Fibroblast of lung (primary cell): Measurements from ENCODE around the gene MAN2B2. TPM values are rescaled to one million over a fixed set of nuclear protein-coding genes. Genes with fewer than 3 reads are reported as not detected.

Experiments
- DNase-seq, 2 donors: peaks; one replicate each; pipeline versions ENCODE4 v3.0.0 to v3.0.0-alpha.2; 2010; ENCODE audit warnings: low read depth in 2 of 2
- H2AFZ ChIP-seq: 2 replicates; pipeline ENCODE4 v1.5.1; 2012; ENCODE audit warnings: low read length, control low read depth, inconsistent platforms
- H3K27ac ChIP-seq: 2 replicates; pipeline ENCODE4 v1.5.1; 2011; ENCODE audit warnings: low read length, control low read depth; ENCODE audit not compliant: insufficient read depth
- H3K27me3 ChIP-seq: 2 replicates; pipeline ENCODE4 v1.5.1; 2011; ENCODE audit warnings: mild to moderate bottlenecking, low read length; ENCODE audit not compliant: control insufficient read depth, insufficient read depth
- H3K36me3 ChIP-seq: 2 replicates; pipeline ENCODE4 v1.5.1; 2011; ENCODE audit warnings: low read length; ENCODE audit not compliant: control insufficient read depth, insufficient read depth
- H3K4me1 ChIP-seq: 2 replicates; pipeline ENCODE4 v1.5.1; 2011; ENCODE audit warnings: low read length; ENCODE audit not compliant: control insufficient read depth, insufficient read depth; ENCODE audit errors: extremely low read depth
- H3K4me2 ChIP-seq: 2 replicates; pipeline ENCODE4 v1.5.1; 2011; ENCODE audit warnings: low read length, control low read depth; ENCODE audit not compliant: insufficient read depth; ENCODE audit errors: extremely low read depth
- H3K4me3 ChIP-seq, 4 experiments: fragments of 200-600 bp in 1 of 4; sonication (generic) in 1 of 4; replicated peaks in 1 of 4; 2 replicates each; pipeline ENCODE4 v1.5.1; 2011 to 2016; ENCODE audit warnings: low read length in 4 of 4, low read depth in 3 of 4, mild to moderate bottlenecking in 3 of 4, control low read depth in 2 of 4, inconsistent platforms in 1 of 4, mixed read lengths in 1 of 4; ENCODE audit not compliant: insufficient read depth in 1 of 4; ENCODE audit errors: control extremely low read depth in 1 of 4
- H3K79me2 ChIP-seq: 2 replicates; pipeline ENCODE4 v1.5.1; 2012; ENCODE audit warnings: mild to moderate bottlenecking, low read length, inconsistent platforms; ENCODE audit not compliant: control insufficient read depth, insufficient read depth
- H3K9ac ChIP-seq: 2 replicates; pipeline ENCODE4 v1.5.1; 2011; ENCODE audit warnings: mild to moderate bottlenecking, low read length, control low read depth; ENCODE audit not compliant: insufficient read depth
- H3K9me3 ChIP-seq: 2 replicates; pipeline ENCODE4 v1.5.1; 2012; ENCODE audit warnings: low read depth, low read length; ENCODE audit not compliant: control insufficient read depth, insufficient read depth
- H4K20me1 ChIP-seq: 2 replicates; pipeline ENCODE4 v1.5.1; 2011; ENCODE audit warnings: low read length; ENCODE audit not compliant: control insufficient read depth, insufficient read depth; ENCODE audit errors: extremely low read depth
- CTCF ChIP-seq, 2 donors: IDR thresholded peaks in 1 of 2; conservative IDR thresholded peaks in 1 of 2; 1 replicate in 1 of 2; 2 replicates in 1 of 2; pipeline ENCODE4 v1.5.1; 2011 to 2012; ENCODE audit warnings: low read length in 2 of 2, control low read depth in 1 of 2, inconsistent platforms in 1 of 2, low read depth in 1 of 2, mild to moderate bottlenecking in 1 of 2
- EZH2 ChIP-seq: IDR thresholded peaks from 2 replicates; pipeline ENCODE4 v1.5.1; 2012; ENCODE audit warnings: low read length, control low read depth, mild to moderate bottlenecking; ENCODE audit errors: missing control alignments
- polyA plus RNA-seq, 2 donors: library from polyadenylated mRNA; depleted of rRNA in 1 of 2; stranded (reverse) in 1 of 2; unstranded in 1 of 2; fragments of >200 nt; gene quantifications; 2 replicates each; pipeline ENCODE4 v1.2.1, GENCODE V29; 2011 to 2012; ENCODE audit warnings: missing spikeins in 1 of 2
- total RNA-seq: library from RNA; depleted of rRNA; stranded (reverse); fragments of >200 nt; gene quantifications from 2 replicates; pipeline ENCODE4 v1.2.1, GENCODE V29; 2014

MAN2B2 gene
- total and polyA plus RNA-seq, 2 donors (not counting 1 experiment from before 2014, with no cell fraction given), result 19.0 to 27.2 TPM

- Histone ChIP-seq H3K4me3 (no peak overlapping the region), H3K9ac (no peak overlapping the region), H3K4me2 (no peak overlapping the region), H3K36me3 (peaks cover 7% of the 10 kb centered on the region), H2AFZ (no peak overlapping the region), H3K27ac (no peak overlapping the region), H3K27me3 (no peaks in the 10 kb centered on the region), H3K4me1 (no peaks in the 10 kb centered on the region), H4K20me1 (no peaks in the 10 kb centered on the region), H3K9me3 (no peaks in the 10 kb centered on the region), H3K79me2 (no peaks in the 10 kb centered on the region)
- DNase-seq, result no peak
- no peak for TF ChIP-seq EZH2
- no peak for TF ChIP-seq CTCF (conservative IDR thresholded peaks at IDR 0.05 in 1 of 2, IDR thresholded peaks at IDR 0.05 in 1 of 2; ENCODE audit: low read depth in 1 of 2, low read length in 2 of 2)
These were observed 22.0 kb downstream of the MAN2B2 start for GRCh38 chr4:6596948-6597347.

GRCh38 chr4:6598127-6598526 is 23.1 kb downstream of the MAN2B2 start:
- Histone ChIP-seq H3K4me2 (no peak overlapping the region), H3K4me1 (no peaks in the 10 kb centered on the region), H3K9ac (no peak overlapping the region), H3K79me2 (no peaks in the 10 kb centered on the region), H3K9me3 (no peaks in the 10 kb centered on the region), H3K27me3 (no peaks in the 10 kb centered on the region), H2AFZ (no peak overlapping the region), H3K4me3 (no peak overlapping the region), H3K27ac (no peak overlapping the region), H3K36me3 (peaks cover 7% of the 10 kb centered on the region), H4K20me1 (no peaks in the 10 kb centered on the region)
- TF ChIP-seq CTCF (conservative IDR thresholded peaks at IDR 0.05 in 1 of 2, IDR thresholded peaks at IDR 0.05 in 1 of 2; ENCODE audit: low read depth in 1 of 2, low read length in 2 of 2) (no peak), EZH2 (no peak)
- no peak for DNase-seq

- H3K27me3 ChIP-seq, result no peaks in the 10 kb centered on the region
- TF ChIP-seq CTCF (conservative IDR thresholded peaks at IDR 0.05 in 1 of 2, IDR thresholded peaks at IDR 0.05 in 1 of 2; ENCODE audit: low read depth in 1 of 2, low read length in 2 of 2), result no peak
- no peak for TF ChIP-seq EZH2
- no peak overlapping the region for H3K4me2 ChIP-seq
- DNase-seq, result no peak
- no peak overlapping the region for H2AFZ ChIP-seq
- H3K9ac ChIP-seq, result no peak overlapping the region
- no peaks in the 10 kb centered on the region for H3K79me2 ChIP-seq
- peaks cover 7% of the 10 kb centered on the region for H3K36me3 ChIP-seq
- no peak overlapping the region for H3K27ac ChIP-seq
- H3K4me3 ChIP-seq, result no peak overlapping the region
- no peaks in the 10 kb centered on the region for H3K4me1 ChIP-seq
- H3K9me3 ChIP-seq, result no peaks in the 10 kb centered on the region
- H4K20me1 ChIP-seq, result no peaks in the 10 kb centered on the region
These were observed 23.7 kb downstream of the MAN2B2 start for GRCh38 chr4:6598641-6599040.
